K562 (cell line): ENCODE data around the gene DBP. TPM values are rescaled to one million over a fixed set of nuclear protein-coding genes. Genes with fewer than 3 reads are reported as not detected.

Experiments
- GATA2 ChIP-seq: sonication (generic); formaldehyde crosslinking; IDR thresholded peaks from 2 replicates; pipeline ENCODE4 v1.4.0; 2020; ENCODE audit warnings: mild to moderate bottlenecking, missing genetic modification reagents
- HDAC2 ChIP-seq: fragments of 450-650 bp; IDR thresholded peaks from 2 replicates; pipeline ENCODE4 v1.6.1; 2016; ENCODE audit warnings: mild to moderate bottlenecking
- MCM7 ChIP-seq, 2 experiments: fragments of 450-650 bp; IDR thresholded peaks; 2 replicates each; pipeline ENCODE4 v1.6.1; 2016 to 2018
- ZNF212 ChIP-seq: fragments of 450-650 bp; formaldehyde crosslinking; IDR thresholded peaks from 2 replicates; pipeline ENCODE4 v1.4.0; 2020; ENCODE audit warnings: mild to moderate bottlenecking
- polyA plus RNA-seq, 8 experiments: library from polyadenylated mRNA; depleted of rRNA in 4 of 8; stranded (reverse) in 5 of 8; unstranded in 3 of 8; fragments of >200 nt; fragmentation: Nextera tagmentation in 2 of 8; fragmentation: Illumina TruSeq in 1 of 8; extraction: Ambion mirVana in 2 of 8; extraction: Trizol in 1 of 8; gene quantifications; 2 replicates each; pipeline versions ENCODE4 v1.2.1 to v1.2.3, GENCODE V29; 2011 to 2014; ENCODE audit warnings: inconsistent platforms in 1 of 8, missing spikeins in 1 of 8
- total RNA-seq, 7 experiments: library from RNA; depleted of rRNA in 6 of 7; stranded (reverse); fragments of >200 nt in 6 of 7; fragmentation: Illumina TruSeq in 2 of 7; extraction: Trizol in 2 of 7; gene quantifications; 2 replicates each; pipeline versions ENCODE4 v1.2.1 to v1.2.3, GENCODE V29; 2011 to 2021; ENCODE audit warnings: low replicate concordance in 1 of 7
- TF ChIP-seq, protein P1 (sequence below): fragments of 200-600 bp; sonication (generic); IDR thresholded peaks from one replicate; pipeline ENCODE4 v1.6.1; 2012; ENCODE audit warnings: mild to moderate bottlenecking, low read depth, low read length, inconsistent platforms
- TF ChIP-seq, protein P2 (sequence below): sonication (generic); formaldehyde crosslinking; IDR thresholded peaks from 2 replicates; pipeline ENCODE4 v1.8.1; 2023; ENCODE audit warnings: mild to moderate bottlenecking, missing genetic modification reagents
- TF ChIP-seq, protein P3 (sequence below): sonication (generic); formaldehyde crosslinking; IDR thresholded peaks from 2 replicates; pipeline ENCODE4 v1.8.1; 2023; ENCODE audit warnings: mild to moderate bottlenecking, missing genetic modification reagents

DBP gene
- total and polyA plus RNA-seq, 9 of the 15 experiments (the other 6 are each of a cell fraction or from before 2014, with no cell fraction given), result 0.25 to 5.5 (median 1.8) TPM

DNA sequence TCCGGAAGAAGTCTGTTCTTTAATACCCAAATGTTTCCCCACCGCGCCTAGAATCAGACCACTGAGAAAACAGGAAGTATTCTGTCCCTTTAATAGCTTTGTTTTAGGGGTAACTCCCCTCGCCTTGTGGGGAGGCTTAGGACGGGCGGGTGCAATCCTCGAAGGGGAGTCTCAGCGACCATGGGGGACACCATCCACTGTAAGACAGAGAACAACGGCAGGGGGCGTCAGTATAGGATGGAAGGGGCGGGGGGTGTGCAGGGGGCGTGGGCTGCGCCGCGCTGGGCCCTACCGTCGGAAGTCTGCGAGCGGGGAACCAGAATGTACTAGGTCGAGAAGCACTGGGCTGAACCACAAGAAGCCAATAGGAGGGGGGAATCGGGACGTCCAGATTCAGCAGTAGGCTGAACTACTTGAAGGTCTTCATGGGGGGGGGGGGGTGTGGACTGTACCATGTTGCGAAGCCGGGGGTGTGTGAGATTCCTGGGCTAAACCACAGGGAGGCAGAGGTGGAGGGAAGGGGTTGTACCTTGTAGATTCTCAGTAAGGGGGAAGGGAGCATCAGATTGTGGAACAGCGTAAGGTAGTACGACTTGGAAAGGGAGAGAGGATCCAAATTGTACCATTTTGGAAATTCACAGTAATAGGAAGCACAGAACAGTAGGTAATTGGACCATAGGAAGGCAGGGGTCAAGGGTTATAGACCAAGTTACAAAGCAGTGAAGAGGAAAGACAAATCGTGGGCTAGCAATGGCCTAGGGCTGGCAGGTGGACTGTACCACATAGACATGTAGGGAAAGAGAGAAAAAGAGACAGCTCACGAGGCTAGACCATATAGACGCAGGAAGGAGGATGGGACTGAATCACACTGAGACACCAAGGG is 1.0 kb upstream of the DBP start (continued):
- TF ChIP-seq, protein P1, sequence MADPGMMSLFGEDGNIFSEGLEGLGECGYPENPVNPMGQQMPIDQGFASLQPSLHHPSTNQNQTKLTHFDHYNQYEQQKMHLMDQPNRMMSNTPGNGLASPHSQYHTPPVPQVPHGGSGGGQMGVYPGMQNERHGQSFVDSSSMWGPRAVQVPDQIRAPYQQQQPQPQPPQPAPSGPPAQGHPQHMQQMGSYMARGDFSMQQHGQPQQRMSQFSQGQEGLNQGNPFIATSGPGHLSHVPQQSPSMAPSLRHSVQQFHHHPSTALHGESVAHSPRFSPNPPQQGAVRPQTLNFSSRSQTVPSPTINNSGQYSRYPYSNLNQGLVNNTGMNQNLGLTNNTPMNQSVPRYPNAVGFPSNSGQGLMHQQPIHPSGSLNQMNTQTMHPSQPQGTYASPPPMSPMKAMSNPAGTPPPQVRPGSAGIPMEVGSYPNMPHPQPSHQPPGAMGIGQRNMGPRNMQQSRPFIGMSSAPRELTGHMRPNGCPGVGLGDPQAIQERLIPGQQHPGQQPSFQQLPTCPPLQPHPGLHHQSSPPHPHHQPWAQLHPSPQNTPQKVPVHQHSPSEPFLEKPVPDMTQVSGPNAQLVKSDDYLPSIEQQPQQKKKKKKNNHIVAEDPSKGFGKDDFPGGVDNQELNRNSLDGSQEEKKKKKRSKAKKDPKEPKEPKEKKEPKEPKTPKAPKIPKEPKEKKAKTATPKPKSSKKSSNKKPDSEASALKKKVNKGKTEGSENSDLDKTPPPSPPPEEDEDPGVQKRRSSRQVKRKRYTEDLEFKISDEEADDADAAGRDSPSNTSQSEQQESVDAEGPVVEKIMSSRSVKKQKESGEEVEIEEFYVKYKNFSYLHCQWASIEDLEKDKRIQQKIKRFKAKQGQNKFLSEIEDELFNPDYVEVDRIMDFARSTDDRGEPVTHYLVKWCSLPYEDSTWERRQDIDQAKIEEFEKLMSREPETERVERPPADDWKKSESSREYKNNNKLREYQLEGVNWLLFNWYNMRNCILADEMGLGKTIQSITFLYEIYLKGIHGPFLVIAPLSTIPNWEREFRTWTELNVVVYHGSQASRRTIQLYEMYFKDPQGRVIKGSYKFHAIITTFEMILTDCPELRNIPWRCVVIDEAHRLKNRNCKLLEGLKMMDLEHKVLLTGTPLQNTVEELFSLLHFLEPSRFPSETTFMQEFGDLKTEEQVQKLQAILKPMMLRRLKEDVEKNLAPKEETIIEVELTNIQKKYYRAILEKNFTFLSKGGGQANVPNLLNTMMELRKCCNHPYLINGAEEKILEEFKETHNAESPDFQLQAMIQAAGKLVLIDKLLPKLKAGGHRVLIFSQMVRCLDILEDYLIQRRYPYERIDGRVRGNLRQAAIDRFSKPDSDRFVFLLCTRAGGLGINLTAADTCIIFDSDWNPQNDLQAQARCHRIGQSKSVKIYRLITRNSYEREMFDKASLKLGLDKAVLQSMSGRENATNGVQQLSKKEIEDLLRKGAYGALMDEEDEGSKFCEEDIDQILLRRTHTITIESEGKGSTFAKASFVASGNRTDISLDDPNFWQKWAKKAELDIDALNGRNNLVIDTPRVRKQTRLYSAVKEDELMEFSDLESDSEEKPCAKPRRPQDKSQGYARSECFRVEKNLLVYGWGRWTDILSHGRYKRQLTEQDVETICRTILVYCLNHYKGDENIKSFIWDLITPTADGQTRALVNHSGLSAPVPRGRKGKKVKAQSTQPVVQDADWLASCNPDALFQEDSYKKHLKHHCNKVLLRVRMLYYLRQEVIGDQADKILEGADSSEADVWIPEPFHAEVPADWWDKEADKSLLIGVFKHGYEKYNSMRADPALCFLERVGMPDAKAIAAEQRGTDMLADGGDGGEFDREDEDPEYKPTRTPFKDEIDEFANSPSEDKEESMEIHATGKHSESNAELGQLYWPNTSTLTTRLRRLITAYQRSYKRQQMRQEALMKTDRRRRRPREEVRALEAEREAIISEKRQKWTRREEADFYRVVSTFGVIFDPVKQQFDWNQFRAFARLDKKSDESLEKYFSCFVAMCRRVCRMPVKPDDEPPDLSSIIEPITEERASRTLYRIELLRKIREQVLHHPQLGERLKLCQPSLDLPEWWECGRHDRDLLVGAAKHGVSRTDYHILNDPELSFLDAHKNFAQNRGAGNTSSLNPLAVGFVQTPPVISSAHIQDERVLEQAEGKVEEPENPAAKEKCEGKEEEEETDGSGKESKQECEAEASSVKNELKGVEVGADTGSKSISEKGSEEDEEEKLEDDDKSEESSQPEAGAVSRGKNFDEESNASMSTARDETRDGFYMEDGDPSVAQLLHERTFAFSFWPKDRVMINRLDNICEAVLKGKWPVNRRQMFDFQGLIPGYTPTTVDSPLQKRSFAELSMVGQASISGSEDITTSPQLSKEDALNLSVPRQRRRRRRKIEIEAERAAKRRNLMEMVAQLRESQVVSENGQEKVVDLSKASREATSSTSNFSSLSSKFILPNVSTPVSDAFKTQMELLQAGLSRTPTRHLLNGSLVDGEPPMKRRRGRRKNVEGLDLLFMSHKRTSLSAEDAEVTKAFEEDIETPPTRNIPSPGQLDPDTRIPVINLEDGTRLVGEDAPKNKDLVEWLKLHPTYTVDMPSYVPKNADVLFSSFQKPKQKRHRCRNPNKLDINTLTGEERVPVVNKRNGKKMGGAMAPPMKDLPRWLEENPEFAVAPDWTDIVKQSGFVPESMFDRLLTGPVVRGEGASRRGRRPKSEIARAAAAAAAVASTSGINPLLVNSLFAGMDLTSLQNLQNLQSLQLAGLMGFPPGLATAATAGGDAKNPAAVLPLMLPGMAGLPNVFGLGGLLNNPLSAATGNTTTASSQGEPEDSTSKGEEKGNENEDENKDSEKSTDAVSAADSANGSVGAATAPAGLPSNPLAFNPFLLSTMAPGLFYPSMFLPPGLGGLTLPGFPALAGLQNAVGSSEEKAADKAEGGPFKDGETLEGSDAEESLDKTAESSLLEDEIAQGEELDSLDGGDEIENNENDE, result no peak
- no peak for TF ChIP-seq ZNF212
- no peak for TF ChIP-seq MCM7 (IDR thresholded peaks at IDR 0.05)
- no peak for TF ChIP-seq HDAC2
- TF ChIP-seq, protein P2, sequence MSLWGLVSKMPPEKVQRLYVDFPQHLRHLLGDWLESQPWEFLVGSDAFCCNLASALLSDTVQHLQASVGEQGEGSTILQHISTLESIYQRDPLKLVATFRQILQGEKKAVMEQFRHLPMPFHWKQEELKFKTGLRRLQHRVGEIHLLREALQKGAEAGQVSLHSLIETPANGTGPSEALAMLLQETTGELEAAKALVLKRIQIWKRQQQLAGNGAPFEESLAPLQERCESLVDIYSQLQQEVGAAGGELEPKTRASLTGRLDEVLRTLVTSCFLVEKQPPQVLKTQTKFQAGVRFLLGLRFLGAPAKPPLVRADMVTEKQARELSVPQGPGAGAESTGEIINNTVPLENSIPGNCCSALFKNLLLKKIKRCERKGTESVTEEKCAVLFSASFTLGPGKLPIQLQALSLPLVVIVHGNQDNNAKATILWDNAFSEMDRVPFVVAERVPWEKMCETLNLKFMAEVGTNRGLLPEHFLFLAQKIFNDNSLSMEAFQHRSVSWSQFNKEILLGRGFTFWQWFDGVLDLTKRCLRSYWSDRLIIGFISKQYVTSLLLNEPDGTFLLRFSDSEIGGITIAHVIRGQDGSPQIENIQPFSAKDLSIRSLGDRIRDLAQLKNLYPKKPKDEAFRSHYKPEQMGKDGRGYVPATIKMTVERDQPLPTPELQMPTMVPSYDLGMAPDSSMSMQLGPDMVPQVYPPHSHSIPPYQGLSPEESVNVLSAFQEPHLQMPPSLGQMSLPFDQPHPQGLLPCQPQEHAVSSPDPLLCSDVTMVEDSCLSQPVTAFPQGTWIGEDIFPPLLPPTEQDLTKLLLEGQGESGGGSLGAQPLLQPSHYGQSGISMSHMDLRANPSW, result no peak
- TF ChIP-seq, protein P3, sequence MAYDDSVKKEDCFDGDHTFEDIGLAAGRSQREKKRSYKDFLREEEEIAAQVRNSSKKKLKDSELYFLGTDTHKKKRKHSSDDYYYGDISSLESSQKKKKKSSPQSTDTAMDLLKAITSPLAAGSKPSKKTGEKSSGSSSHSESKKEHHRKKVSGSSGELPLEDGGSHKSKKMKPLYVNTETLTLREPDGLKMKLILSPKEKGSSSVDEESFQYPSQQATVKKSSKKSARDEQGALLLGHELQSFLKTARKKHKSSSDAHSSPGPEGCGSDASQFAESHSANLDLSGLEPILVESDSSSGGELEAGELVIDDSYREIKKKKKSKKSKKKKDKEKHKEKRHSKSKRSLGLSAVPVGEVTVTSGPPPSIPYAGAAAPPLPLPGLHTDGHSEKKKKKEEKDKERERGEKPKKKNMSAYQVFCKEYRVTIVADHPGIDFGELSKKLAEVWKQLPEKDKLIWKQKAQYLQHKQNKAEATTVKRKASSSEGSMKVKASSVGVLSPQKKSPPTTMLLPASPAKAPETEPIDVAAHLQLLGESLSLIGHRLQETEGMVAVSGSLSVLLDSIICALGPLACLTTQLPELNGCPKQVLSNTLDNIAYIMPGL (CRISPR knock-in tag), result no peak
- no peak for TF ChIP-seq GATA2 (CRISPR knock-in tag)
